ENCODE measurements around the gene AAGAB.

The AAGAB gene

GRCh38 chr15:67207555-67208207 is 46.8 kb downstream of the AAGAB start:
- DNase-seq: no peak

- DNase-seq: peak in 1 of 2 donors; percentile 3
Observed at GRCh38 chr15:67202991-67203390, 51.5 kb downstream of the AAGAB start.

- no peak for DNase-seq
Observed at GRCh38 chr15:67202091-67202490, 52.4 kb downstream of the AAGAB start.

GRCh38 chr15:67201136-67201535 is 53.3 kb downstream of the AAGAB start:
- no peak for DNase-seq

- no peak for DNase-seq
Observed at GRCh38 chr15:67199881-67200763, 54.3 kb downstream of the AAGAB start.

- no peak for DNase-seq
Observed at GRCh38 chr15:67199391-67199790, 55.1 kb downstream of the AAGAB start.

GRCh38 chr15:67198157-67198754 is 56.2 kb downstream of the AAGAB start:
- DNase-seq: no peak

- no peak for DNase-seq
Observed at GRCh38 chr15:67197364-67197695, 57.1 kb downstream of the AAGAB start.

GRCh38 chr15:67196672-67197363 is 57.6 kb downstream of the AAGAB start:
- DNase-seq: no peak

GRCh38 chr15:67196222-67196621 is 58.2 kb downstream of the AAGAB start:
- DNase-seq: no peak

- DNase-seq: no peak
Observed at GRCh38 chr15:67195305-67195704, 59.2 kb downstream of the AAGAB start.

GRCh38 chr15:67194171-67195114 is 60.0 kb downstream of the AAGAB start:
- peak in 1 of 2 donors; percentile 18 for DNase-seq

GRCh38 chr15:67193223-67193990 is 61.1 kb downstream of the AAGAB start:
- DNase-seq: no peak

GRCh38 chr15:67192185-67192820 is 62.2 kb downstream of the AAGAB start:
- no peak for DNase-seq

- DNase-seq: no peak
Observed at GRCh38 chr15:67190813-67191212, 63.6 kb downstream of the AAGAB start.

GRCh38 chr15:67190326-67190725 is 64.1 kb downstream of the AAGAB start:
- DNase-seq: no peak

GRCh38 chr15:67189326-67190051 is 65.0 kb downstream of the AAGAB start:
- DNase-seq: no peak

- DNase-seq: no peak
Observed at GRCh38 chr15:67188551-67189218, 65.8 kb downstream of the AAGAB start.

GRCh38 chr15:67187351-67187854 is 67.1 kb downstream of the AAGAB start:
- no peak for DNase-seq

Data from inflammatory macrophage treated with lipopolysaccharide for 1 hour (primary cell).